CD4-positive, alpha-beta memory T cell (primary cell): Measurements from ENCODE around the gene ZNF10. TPM values are rescaled to one million over a fixed set of nuclear protein-coding genes. Genes with fewer than 3 reads are reported as not detected.

Experiments used
- CTCF ChIA-PET: fragments of 350-600 bp; sonication (Branson Sonifier 250); formaldehyde crosslinking; loops from one replicate; lab custom pipeline; 2021; ENCODE audit warnings: inconsistent platforms; ENCODE audit not compliant: partially characterized antibody; lab: Charles Lee
- POLR2A ChIA-PET: fragments of 350-600 bp; sonication (Branson Sonifier 250); formaldehyde crosslinking; loops from one replicate; lab custom pipeline; 2021; ENCODE audit not compliant: partially characterized antibody; lab: Charles Lee
- DNase-seq, 5 donors: peaks; one replicate each; pipeline versions ENCODE4 v3.0.0 to v3.0.0-alpha.2; 2020 to 2022; ENCODE audit warnings: mixed read lengths in 1 of 5
- H3K27ac ChIP-seq: one replicate; pipeline ENCODE4 v1.7.0; 2013; ENCODE audit warnings: low read depth, low read length
- H3K27me3 ChIP-seq: 2 replicates; pipeline ENCODE4 v1.7.0; 2013; ENCODE audit warnings: mild to moderate bottlenecking, low read length, moderate library complexity; ENCODE audit not compliant: insufficient read depth
- H3K36me3 ChIP-seq: 2 replicates; pipeline ENCODE4 v1.7.0; 2013; ENCODE audit warnings: mild to moderate bottlenecking, low read length, moderate library complexity; ENCODE audit not compliant: insufficient read depth
- H3K4me1 ChIP-seq: 2 replicates; pipeline ENCODE4 v1.7.0; 2013; ENCODE audit warnings: mild to moderate bottlenecking, low read length, moderate library complexity; ENCODE audit not compliant: insufficient read depth
- H3K4me3 ChIP-seq, 2 donors: one replicate each; pipeline ENCODE4 v1.7.0; 2013; ENCODE audit warnings: low read length in 2 of 2, mild to moderate bottlenecking in 1 of 2
- H3K9me3 ChIP-seq, 2 donors: one replicate each; pipeline ENCODE4 v1.7.0; 2013; ENCODE audit warnings: low read length in 2 of 2, control low read depth in 1 of 2; ENCODE audit not compliant: control insufficient read depth in 1 of 2
- H3K27ac Mint-ChIP-seq, 7 donors: one replicate each; pipeline ENCODE4 v1.8.0; 2020 to 2021; ENCODE audit warnings: mixed read lengths in 7 of 7, mild to moderate bottlenecking in 6 of 7, inconsistent platforms in 3 of 7, moderate library complexity in 3 of 7
- H3K27me3 Mint-ChIP-seq, 2 donors: one replicate each; pipeline ENCODE4 v1.8.0; 2020 to 2021; ENCODE audit warnings: mixed read lengths in 2 of 2
- H3K36me3 Mint-ChIP-seq, 2 donors: one replicate each; pipeline ENCODE4 v1.8.0; 2020 to 2021; ENCODE audit warnings: mixed read lengths in 2 of 2, inconsistent platforms in 1 of 2, mild to moderate bottlenecking in 1 of 2
- H3K4me1 Mint-ChIP-seq, 4 donors: one replicate each; pipeline ENCODE4 v1.8.0; 2020 to 2021; ENCODE audit warnings: mixed read lengths in 4 of 4, mild to moderate bottlenecking in 1 of 4
- H3K4me3 Mint-ChIP-seq, 8 donors: one replicate each; pipeline ENCODE4 v1.8.0; 2020 to 2021; ENCODE audit warnings: mixed read lengths in 8 of 8, mild to moderate bottlenecking in 7 of 8, moderate library complexity in 6 of 8, inconsistent platforms in 3 of 8
- H3K9me3 Mint-ChIP-seq, 8 donors: one replicate each; pipeline ENCODE4 v1.8.0; 2020 to 2021; ENCODE audit warnings: mixed read lengths in 8 of 8, mild to moderate bottlenecking in 5 of 8, inconsistent platforms in 3 of 8, moderate library complexity in 1 of 8
- intact Hi-C: fragments of 100-400 bp; cut with micrococcal nuclease; formaldehyde crosslinking; loops from one replicate; pipeline ENCODE4 v1.15.1; 2023
- polyA plus RNA-seq, 2 donors: library from polyadenylated mRNA; unstranded; fragments of 300-500 nt; fragmentation: Illumina TruSeq; gene quantifications; one replicate each; pipeline ENCODE4 v1.2.3, GENCODE V29; 2021
- total RNA-seq, 2 experiments: library from RNA; stranded (reverse); gene quantifications; one replicate each; pipeline ENCODE4 v1.2.3, GENCODE V29; 2021

The ZNF10 gene
- total and polyA plus RNA-seq, 4 experiments from 2014 or later = 8.1 to 19.6 (median 14.4) TPM

- Mint-ChIP-seq H3K36me3 (peaks cover 41 to 51% of the 10 kb centered on the region in 2 donors), H3K9me3 (peaks cover 0 to 94% (median 85%) of the 10 kb centered on the region in 8 donors), H3K27me3 (no peaks in the 10 kb centered on the region), H3K4me3 (peak overlapping the region in 1 of 8 donors; percentile 31), H3K27ac (no peak overlapping the region), H3K4me1 (no peaks in the 10 kb centered on the region)
- intact Hi-C loops = no loop called here
- Histone ChIP-seq H3K9me3 (peaks cover 42 to 89% of the 10 kb centered on the region in 2 donors), H3K36me3 (peaks cover 17% of the 10 kb centered on the region), H3K27ac (no peak overlapping the region), H3K4me1 (no peaks in the 10 kb centered on the region), H3K4me3 (no peak overlapping the region), H3K27me3 (no peaks in the 10 kb centered on the region)
- CTCF ChIA-PET = no interaction called here
- POLR2A ChIA-PET = no interaction called here
- no peak for DNase-seq
Measured at GRCh38 chr12:133206390-133206789, 76.0 kb downstream of the ZNF10 start.

Other genes with a start within 250 kb of the ZNF10 start
- 10 to 100 TPM; 67.6 to 79.4 TPM for gene CHFR, start 243.0 kb upstream of the ZNF10 start, total RNA-seq
- gene CHFR, start 243.0 kb upstream of the ZNF10 start, polyA plus RNA-seq = 10 to 100 TPM; 31.6 to 33.6 TPM
- 10 to 100 TPM; 16.5 to 17.2 TPM for gene ZNF605, start 174.3 kb upstream of the ZNF10 start, total RNA-seq
- gene ZNF605, start 174.3 kb upstream of the ZNF10 start, polyA plus RNA-seq = 1 to 10 TPM in 1 of 2 donors, under 1 TPM in 1; 0.59 to 2.1 TPM
- 10 to 100 TPM; 25.9 to 28.2 TPM for gene ZNF26, start 144.3 kb upstream of the ZNF10 start, total RNA-seq
- gene ZNF26, start 144.3 kb upstream of the ZNF10 start, polyA plus RNA-seq = 10 to 100 TPM; 13.7 to 15.4 TPM
- 10 to 100 TPM; 42.0 to 46.2 TPM for gene ZNF84, start 93.1 kb upstream of the ZNF10 start, total RNA-seq
- gene ZNF84, start 93.1 kb upstream of the ZNF10 start, polyA plus RNA-seq = 10 to 100 TPM; 15.5 to 15.9 TPM
- 10 to 100 TPM; 25.2 to 28.2 TPM for gene ZNF140, start 49.7 kb upstream of the ZNF10 start, total RNA-seq
- 10 to 100 TPM; 24.6 to 26.2 TPM for gene ZNF140, start 49.7 kb upstream of the ZNF10 start, polyA plus RNA-seq
- gene ZNF891, start 353 bp upstream of the ZNF10 start, total RNA-seq = 1 to 10 TPM; 6.2 to 7.3 TPM
- gene ZNF891, start 353 bp upstream of the ZNF10 start, polyA plus RNA-seq = under 1 TPM; 0.37 to 0.75 TPM
- gene ZNF268, start 50.9 kb downstream of the ZNF10 start, total RNA-seq = 10 to 100 TPM; 34.9 to 39.6 TPM
- gene ZNF268, start 50.9 kb downstream of the ZNF10 start, polyA plus RNA-seq = 10 to 100 TPM; 18.5 to 19.6 TPM
- gene ANHX, start 105.2 kb downstream of the ZNF10 start, total RNA-seq = not detected
- gene ANHX, start 105.2 kb downstream of the ZNF10 start, polyA plus RNA-seq = not detected